AG04450 (cell line): ENCODE data around the gene SNORC. TPM values are rescaled to one million over a fixed set of nuclear protein-coding genes. Genes with fewer than 3 reads are reported as not detected.

Source experiments
- CTCF ChIA-PET: fragments of 300-600, 350-600 bp; formaldehyde crosslinking; extraction: SDS; loops from one replicate; lab custom pipeline; 2022; ENCODE audit warnings: antibody characterized with exemption, inconsistent platforms; lab: Charles Lee
- POLR2A ChIA-PET: fragments of 350-600 bp; formaldehyde crosslinking; extraction: SDS; loops from one replicate; lab custom pipeline; 2021; ENCODE audit warnings: antibody characterized with exemption, inconsistent platforms; lab: Yijun Ruan, JAX
- DNase-seq: peaks from one replicate; pipeline ENCODE4 v3.0.0-alpha.2; 2011; ENCODE audit warnings: low read depth, low spot score
- H3K27ac ChIP-seq: one replicate; pipeline ENCODE4 v1.5.1; 2012; ENCODE audit warnings: low read depth, low read length, control low read depth
- H3K27me3 ChIP-seq: one replicate; pipeline ENCODE4 v1.6.0; 2012; ENCODE audit warnings: low read length; ENCODE audit not compliant: control insufficient read depth, insufficient read depth
- H3K4me3 ChIP-seq: 2 replicates; pipeline ENCODE4 v1.5.1; 2011; ENCODE audit warnings: mild to moderate bottlenecking, low read depth, low read length, control low read depth
- H3K9me3 ChIP-seq: 2 replicates; pipeline ENCODE4 v1.5.1; 2012; ENCODE audit warnings: low read length; ENCODE audit not compliant: control insufficient read depth, insufficient read depth
- polyA plus RNA-seq: library from polyadenylated mRNA; depleted of rRNA; stranded (reverse); fragments of >200 nt; gene quantifications from 2 replicates; pipeline ENCODE4 v1.2.3, GENCODE V29; 2011
- TF ChIP-seq, protein P1 (sequence below): IDR thresholded peaks from 2 replicates; pipeline ENCODE4 v1.5.1; 2011; ENCODE audit warnings: low read depth, low read length, control low read depth, inconsistent platforms

SNORC gene
- polyA plus RNA-seq, 1 experiment = 0.48 TPM

DNA sequence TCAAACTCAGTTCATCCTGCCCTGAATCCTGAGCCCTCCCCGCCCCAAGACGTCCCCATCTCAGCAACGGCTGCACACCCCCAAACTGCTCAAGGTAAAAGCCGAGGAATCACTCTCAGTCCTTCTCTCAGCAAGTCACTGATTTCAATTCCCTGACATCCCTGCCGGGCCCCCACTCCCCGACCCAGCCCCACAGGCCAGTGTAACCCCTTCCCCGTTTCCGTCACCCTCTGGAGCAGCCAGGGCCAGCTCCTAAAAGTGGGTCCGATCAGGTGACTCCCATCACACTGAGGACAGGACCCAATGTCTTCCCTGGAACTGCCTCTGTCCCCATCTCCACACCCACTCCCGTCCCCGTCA is 20.5 kb downstream of the SNORC start:
- CTCF ChIA-PET = no interaction called here
- Histone ChIP-seq H3K4me3 (no peak overlapping the region), H3K27me3 (peaks cover 6% of the 10 kb centered on the region), H3K9me3 (no peaks in the 10 kb centered on the region; the same call in 1 of the 2 replicates), H3K27ac (no peak overlapping the region)
- TF ChIP-seq, protein P1, sequence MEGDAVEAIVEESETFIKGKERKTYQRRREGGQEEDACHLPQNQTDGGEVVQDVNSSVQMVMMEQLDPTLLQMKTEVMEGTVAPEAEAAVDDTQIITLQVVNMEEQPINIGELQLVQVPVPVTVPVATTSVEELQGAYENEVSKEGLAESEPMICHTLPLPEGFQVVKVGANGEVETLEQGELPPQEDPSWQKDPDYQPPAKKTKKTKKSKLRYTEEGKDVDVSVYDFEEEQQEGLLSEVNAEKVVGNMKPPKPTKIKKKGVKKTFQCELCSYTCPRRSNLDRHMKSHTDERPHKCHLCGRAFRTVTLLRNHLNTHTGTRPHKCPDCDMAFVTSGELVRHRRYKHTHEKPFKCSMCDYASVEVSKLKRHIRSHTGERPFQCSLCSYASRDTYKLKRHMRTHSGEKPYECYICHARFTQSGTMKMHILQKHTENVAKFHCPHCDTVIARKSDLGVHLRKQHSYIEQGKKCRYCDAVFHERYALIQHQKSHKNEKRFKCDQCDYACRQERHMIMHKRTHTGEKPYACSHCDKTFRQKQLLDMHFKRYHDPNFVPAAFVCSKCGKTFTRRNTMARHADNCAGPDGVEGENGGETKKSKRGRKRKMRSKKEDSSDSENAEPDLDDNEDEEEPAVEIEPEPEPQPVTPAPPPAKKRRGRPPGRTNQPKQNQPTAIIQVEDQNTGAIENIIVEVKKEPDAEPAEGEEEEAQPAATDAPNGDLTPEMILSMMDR = no peak
- POLR2A ChIA-PET = no interaction called here
- DNase-seq = no peak

DNA sequence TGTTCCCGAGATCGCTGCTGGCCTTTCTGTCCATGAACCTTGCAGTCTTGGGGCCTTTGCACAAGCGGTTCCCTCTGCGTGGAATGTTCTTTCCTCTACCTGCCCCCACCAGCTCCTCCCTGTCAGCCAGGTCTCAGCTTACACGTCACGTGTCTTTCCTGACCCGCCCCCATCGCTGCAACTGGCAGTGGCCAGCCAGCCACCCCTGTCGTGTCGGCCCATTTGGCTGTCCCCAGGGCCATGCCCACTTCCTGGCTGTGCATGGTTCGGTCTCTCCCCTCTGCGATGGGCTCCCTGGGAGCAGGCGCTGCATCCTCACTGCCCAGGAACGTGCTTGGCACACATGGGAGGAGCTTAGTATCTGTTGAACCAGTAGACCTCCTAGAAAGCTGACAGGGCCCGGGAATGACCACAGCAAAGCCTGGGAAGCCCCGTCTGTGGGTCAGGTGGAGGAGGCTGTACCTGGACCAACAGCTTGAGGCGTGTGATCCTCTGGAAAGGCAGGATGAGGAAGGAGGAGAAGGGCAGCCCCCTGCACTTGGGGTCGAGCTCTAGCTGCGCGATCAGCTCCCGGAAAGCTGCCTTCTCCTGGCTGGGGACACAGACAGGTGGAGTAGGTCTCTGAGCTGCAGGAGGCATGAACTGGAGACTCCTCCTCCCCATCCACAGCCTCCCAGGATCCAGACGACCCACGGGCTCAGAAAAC is 21.0 kb downstream of the SNORC start:
- POLR2A ChIA-PET = no interaction called here
- Histone ChIP-seq H3K27ac (no peak overlapping the region), H3K27me3 (peaks cover 6% of the 10 kb centered on the region), H3K9me3 (no peaks in the 10 kb centered on the region; the same call in 1 of the 2 replicates), H3K4me3 (no peak overlapping the region)
- no peak for DNase-seq
- CTCF ChIA-PET = no interaction called here
- TF ChIP-seq, protein P1 = no peak

GRCh38 chr2:232891621-232892071 is 21.6 kb downstream of the SNORC start:
- Histone ChIP-seq H3K4me3 (no peak overlapping the region), H3K27me3 (peaks cover 3% of the 10 kb centered on the region), H3K9me3 (no peaks in the 10 kb centered on the region; the same call in 1 of the 2 replicates), H3K27ac (no peak overlapping the region)
- TF ChIP-seq, protein P1 = no peak
- POLR2A ChIA-PET = no interaction called here
- DNase-seq = no peak
- CTCF ChIA-PET = no interaction called here

- Histone ChIP-seq H3K4me3 (no peak overlapping the region), H3K9me3 (no peaks in the 10 kb centered on the region; the same call in 1 of the 2 replicates), H3K27me3 (peaks cover 2% of the 10 kb centered on the region), H3K27ac (no peak overlapping the region)
- no peak for DNase-seq
- POLR2A ChIA-PET = no interaction called here
- TF ChIP-seq, protein P1 = no peak
- CTCF ChIA-PET = no interaction called here
These were observed 22.2 kb downstream of the SNORC start for GRCh38 chr2:232892221-232892620.

DNA sequence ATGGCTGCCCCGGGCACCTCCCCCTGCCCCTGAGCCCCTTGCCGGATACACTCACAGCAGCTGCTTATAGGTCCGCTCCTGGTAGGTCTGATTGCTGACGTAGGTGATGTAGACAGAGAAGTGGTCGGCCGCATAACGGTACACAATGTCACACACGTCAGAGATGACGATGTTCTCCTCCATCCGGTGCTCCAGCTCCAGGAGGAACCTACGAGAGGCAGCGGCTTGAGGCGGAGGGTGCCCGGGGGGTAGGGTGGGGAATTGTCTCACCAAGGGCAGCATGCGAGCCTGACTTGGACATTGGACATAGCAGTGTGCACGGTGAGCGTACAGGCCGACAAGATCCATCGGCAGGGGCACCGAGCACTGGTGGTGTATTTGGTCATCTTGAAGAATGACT is 22.8 kb downstream of the SNORC start:
- Histone ChIP-seq H3K9me3 (no peaks in the 10 kb centered on the region; the same call in 1 of the 2 replicates), H3K27me3 (peaks cover 2% of the 10 kb centered on the region), H3K27ac (no peak overlapping the region), H3K4me3 (no peak overlapping the region)
- no peak for DNase-seq
- POLR2A ChIA-PET = no interaction called here
- TF ChIP-seq, protein P1 = no peak
- CTCF ChIA-PET = no interaction called here
